Measurements from ENCODE around the gene RALGDS.

The RALGDS gene

DNA sequence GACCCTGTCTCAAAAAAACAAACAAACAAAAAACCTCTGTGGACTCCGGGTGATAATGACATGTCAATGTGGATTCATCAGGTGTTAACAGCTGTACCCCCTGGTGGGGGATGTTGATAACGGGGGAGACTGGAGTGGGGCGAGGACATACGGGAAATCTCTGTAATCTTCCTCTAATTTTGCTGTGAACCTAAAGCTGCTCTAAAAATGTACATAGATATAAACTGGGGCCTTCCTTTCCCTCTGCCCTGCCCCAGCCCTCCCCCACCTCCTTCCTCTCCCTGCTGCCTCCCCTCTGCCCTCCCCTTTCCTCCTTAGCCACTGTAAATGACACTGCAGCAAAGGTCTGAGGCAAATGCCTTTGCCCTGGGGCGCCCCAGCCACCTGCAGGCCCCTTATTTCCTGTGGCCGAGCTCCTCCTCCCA is 60.6 kb downstream of the RALGDS start:
- no peak for DNase-seq
- peaks cover 35% of the 10 kb centered on the region for H3K36me3 Mint-ChIP-seq (ENCODE audit: low read depth)
- H3K4me1 Mint-ChIP-seq (ENCODE audit: low read depth): peaks cover 43% of the 10 kb centered on the region
- no peak overlapping the region for H3K27ac Mint-ChIP-seq
- no peaks in the 10 kb centered on the region for H3K27me3 Mint-ChIP-seq
- H3K4me3 Mint-ChIP-seq: no peak overlapping the region
- H3K9me3 Mint-ChIP-seq: no peaks in the 10 kb centered on the region

DNA sequence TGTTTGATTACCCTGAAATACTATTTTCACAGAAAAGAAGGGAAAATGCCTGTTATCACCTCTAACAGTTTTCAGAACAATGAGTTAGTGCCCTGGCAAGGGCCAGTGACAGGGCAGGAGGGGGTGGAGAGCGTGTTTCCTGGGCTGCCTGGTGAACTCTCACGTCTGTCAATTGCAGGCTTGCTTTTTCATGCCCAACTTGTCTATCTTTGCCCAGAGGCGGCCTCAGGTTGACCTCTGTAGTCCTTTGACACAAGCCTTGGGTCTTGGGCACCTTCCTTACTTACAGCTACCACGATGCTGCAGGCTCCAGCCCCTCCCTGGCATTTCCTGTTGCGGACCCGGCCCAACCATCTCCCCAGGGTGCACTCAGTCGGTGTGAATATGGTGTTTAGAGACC is 61.4 kb downstream of the RALGDS start:
- DNase-seq: no peak
- Mint-ChIP-seq H3K27me3 (no peaks in the 10 kb centered on the region), H3K27ac (no peak overlapping the region), H3K36me3 (ENCODE audit: low read depth) (peaks cover 43% of the 10 kb centered on the region), H3K9me3 (no peaks in the 10 kb centered on the region), H3K4me3 (no peak overlapping the region), H3K4me1 (ENCODE audit: low read depth) (peaks cover 43% of the 10 kb centered on the region)

DNA sequence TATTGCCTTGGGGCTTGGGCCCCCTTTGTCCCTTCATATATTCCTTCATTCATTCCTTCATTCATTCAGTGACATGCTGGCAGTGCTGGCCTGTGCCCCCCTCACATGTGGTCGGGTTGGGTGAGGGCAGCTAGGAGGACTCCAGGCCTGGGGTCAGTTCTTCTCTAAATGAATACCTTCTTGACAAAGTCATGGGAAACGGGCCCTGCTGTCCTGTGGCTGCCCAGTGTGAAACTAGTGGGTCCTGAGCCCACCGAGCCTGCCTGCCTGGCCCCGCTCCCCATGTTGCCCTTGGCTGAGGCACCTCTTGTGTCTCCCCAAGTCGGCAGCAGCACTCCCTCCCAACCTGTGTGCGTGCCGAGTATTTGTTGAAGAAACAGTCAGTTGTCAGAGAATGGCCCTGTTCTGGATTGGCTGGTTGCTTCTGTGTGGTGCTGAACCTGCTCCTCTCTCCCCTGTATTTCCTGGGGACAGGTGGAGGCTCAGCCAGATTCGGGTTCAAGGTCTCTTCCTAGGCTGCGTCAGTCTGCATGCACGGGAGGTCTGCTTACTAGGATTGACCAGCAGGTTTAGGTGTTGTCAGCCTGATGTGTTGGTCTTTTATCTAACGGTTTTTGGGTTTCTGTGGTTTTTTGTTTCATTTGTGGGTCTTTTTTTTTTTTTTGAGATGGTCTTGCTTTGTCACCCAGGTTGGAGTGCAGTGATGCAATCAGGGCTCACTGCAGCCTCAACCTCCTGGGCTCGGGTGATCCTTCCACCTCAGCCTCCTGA is 62.3 kb downstream of the RALGDS start:
- H3K27ac Mint-ChIP-seq: peak overlapping the region; percentile 82
- H3K4me1 Mint-ChIP-seq (ENCODE audit: low read depth): peaks cover 43% of the 10 kb centered on the region
- H3K4me3 Mint-ChIP-seq: no peak overlapping the region
- no peak for DNase-seq
- H3K9me3 Mint-ChIP-seq: no peaks in the 10 kb centered on the region
- H3K27me3 Mint-ChIP-seq: no peaks in the 10 kb centered on the region
- peaks cover 52% of the 10 kb centered on the region for H3K36me3 Mint-ChIP-seq (ENCODE audit: low read depth)

DNA sequence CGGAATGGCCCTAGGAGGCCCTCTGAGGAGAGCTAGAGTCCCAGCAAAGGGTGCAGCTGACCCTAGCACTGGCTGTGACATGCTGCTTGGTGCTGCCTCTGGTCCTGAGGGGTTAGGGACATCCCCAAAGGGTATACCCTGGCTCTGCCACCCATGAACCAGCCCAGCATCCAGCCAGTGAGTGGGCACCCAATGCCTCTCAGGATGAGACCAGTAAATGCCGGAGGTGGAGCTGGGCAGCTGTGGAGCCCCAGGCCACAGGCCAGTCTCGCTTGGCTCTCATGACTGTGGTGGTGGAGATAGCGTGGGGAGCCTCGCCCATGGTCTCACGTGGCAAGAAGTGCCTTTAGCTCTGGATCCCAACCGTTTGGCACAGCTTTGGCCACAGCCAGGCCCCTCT is 63.0 kb downstream of the RALGDS start:
- Mint-ChIP-seq H3K9me3 (no peaks in the 10 kb centered on the region), H3K27me3 (no peaks in the 10 kb centered on the region), H3K4me1 (ENCODE audit: low read depth) (peaks cover 43% of the 10 kb centered on the region), H3K4me3 (no peak overlapping the region), H3K27ac (no peak overlapping the region), H3K36me3 (ENCODE audit: low read depth) (peaks cover 59% of the 10 kb centered on the region)
- DNase-seq: no peak

- Mint-ChIP-seq H3K9me3 (no peaks in the 10 kb centered on the region), H3K4me1 (ENCODE audit: low read depth) (peaks cover 42% of the 10 kb centered on the region)
Measured at GRCh38 chr9:133057553-133057952, 63.5 kb downstream of the RALGDS start.

GRCh38 chr9:133057006-133057405 is 64.0 kb downstream of the RALGDS start:
- no peak for DNase-seq
- Mint-ChIP-seq H3K4me1 (ENCODE audit: low read depth) (peaks cover 42% of the 10 kb centered on the region), H3K9me3 (no peaks in the 10 kb centered on the region), H3K27ac (no peak overlapping the region), H3K36me3 (ENCODE audit: low read depth) (peaks cover 66% of the 10 kb centered on the region), H3K4me3 (no peak overlapping the region), H3K27me3 (no peaks in the 10 kb centered on the region)

More at GRCh38 chr9:133057553-133057952, 63.5 kb downstream of the RALGDS start:
- no peak for DNase-seq
- H3K27me3 Mint-ChIP-seq: no peaks in the 10 kb centered on the region
- H3K4me3 Mint-ChIP-seq: no peak overlapping the region
- H3K27ac Mint-ChIP-seq: no peak overlapping the region
- peaks cover 61% of the 10 kb centered on the region for H3K36me3 Mint-ChIP-seq (ENCODE audit: low read depth)

DNA sequence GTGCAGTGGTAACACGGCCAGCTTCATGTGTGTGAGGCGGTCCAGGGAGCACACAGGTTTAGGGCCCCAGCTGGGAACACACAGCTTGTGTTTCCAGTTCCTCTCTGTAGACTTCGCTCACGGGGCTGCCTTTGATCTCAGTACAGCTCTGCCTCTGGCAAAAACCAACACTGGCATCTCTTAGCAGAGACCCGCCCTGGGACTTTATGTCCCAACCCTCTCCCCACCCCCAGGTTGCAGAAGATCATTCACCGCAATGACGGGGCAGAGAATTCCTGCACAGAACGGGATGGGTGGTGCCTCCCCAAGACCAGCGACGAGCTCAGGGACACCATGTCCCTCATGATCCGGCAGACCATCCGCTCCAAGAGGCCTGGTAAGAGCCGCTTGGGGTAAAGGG is 64.5 kb downstream of the RALGDS start:
- no peaks in the 10 kb centered on the region for H3K27me3 Mint-ChIP-seq
- H3K9me3 Mint-ChIP-seq: no peaks in the 10 kb centered on the region
- no peak for DNase-seq
- peak overlapping the region; percentile 52 for H3K27ac Mint-ChIP-seq
- H3K4me1 Mint-ChIP-seq (ENCODE audit: low read depth): peaks cover 42% of the 10 kb centered on the region
- no peak overlapping the region for H3K4me3 Mint-ChIP-seq
- H3K36me3 Mint-ChIP-seq (ENCODE audit: low read depth): peaks cover 70% of the 10 kb centered on the region

DNA sequence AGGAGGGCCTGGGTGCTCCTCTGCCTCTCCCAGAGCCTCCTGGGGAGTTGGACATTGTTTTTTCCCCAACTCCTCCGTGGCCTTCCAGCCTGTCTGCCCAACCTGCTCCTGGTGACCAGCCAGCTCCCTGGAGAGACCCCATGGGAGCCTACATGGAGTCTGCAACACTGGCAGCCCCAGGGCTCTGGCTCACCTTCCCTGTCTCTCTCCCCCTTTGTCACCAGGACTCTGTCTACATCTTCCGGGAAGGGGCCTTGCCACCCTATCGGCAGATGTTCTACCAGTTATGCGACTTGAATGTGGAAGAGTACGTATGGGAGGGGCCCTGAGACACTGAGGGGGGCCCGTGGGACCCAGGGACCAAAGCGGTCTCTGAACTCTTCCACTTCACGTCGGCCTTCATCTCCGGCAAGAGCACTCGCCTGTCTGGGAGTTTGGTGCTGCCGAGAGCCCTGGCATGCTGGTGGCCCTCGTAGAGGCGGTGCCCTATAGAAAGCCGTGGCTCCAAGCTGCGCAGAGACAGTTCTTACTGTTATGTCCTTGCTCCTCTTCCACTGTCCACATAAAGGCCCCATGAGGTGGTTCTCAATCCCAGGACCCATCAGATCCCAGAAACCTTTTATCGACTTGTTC is 65.1 kb downstream of the RALGDS start:
- H3K27me3 Mint-ChIP-seq: no peaks in the 10 kb centered on the region
- H3K27ac Mint-ChIP-seq: peak overlapping the region; percentile 52
- DNase-seq: no peak
- peaks cover 77% of the 10 kb centered on the region for H3K36me3 Mint-ChIP-seq (ENCODE audit: low read depth)
- H3K9me3 Mint-ChIP-seq: no peaks in the 10 kb centered on the region
- H3K4me3 Mint-ChIP-seq: no peak overlapping the region
- H3K4me1 Mint-ChIP-seq (ENCODE audit: low read depth): peaks cover 39% of the 10 kb centered on the region

DNA sequence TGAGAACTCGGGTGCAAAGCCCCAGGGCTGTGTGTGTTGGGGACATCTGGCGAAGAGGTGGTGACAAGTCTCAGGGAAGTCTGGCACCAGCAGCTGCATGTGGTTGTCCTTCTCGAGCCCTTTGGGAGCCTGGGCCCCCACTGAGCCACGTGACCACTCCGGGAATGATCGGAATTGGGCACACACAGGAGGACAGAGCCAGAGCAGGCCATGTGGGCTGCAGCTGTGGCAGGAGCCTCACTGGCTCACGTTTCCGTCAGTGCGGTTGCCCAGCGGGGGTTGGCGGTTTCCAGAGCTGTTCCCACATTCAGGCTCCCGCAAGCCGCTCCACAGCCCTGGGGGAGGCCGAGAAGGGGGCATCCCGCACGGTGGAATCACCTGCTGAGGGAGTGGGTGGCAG is 66.1 kb downstream of the RALGDS start:
- H3K27ac Mint-ChIP-seq: no peak overlapping the region
- no peak for DNase-seq
- H3K9me3 Mint-ChIP-seq: no peaks in the 10 kb centered on the region
- no peak overlapping the region for H3K4me3 Mint-ChIP-seq
- peaks cover 86% of the 10 kb centered on the region for H3K36me3 Mint-ChIP-seq (ENCODE audit: low read depth)
- H3K27me3 Mint-ChIP-seq: no peaks in the 10 kb centered on the region
- peaks cover 33% of the 10 kb centered on the region for H3K4me1 Mint-ChIP-seq (ENCODE audit: low read depth)

- no peaks in the 10 kb centered on the region for H3K27me3 Mint-ChIP-seq
- H3K4me1 Mint-ChIP-seq (ENCODE audit: low read depth): peaks cover 27% of the 10 kb centered on the region
- no peak overlapping the region for H3K4me3 Mint-ChIP-seq
- H3K9me3 Mint-ChIP-seq: no peaks in the 10 kb centered on the region
- H3K36me3 Mint-ChIP-seq (ENCODE audit: low read depth): peaks cover 92% of the 10 kb centered on the region
- DNase-seq: no peak
- no peak overlapping the region for H3K27ac Mint-ChIP-seq
Measured at GRCh38 chr9:133054194-133054890, 66.7 kb downstream of the RALGDS start.

GRCh38 chr9:133051966-133052539 is 69.0 kb downstream of the RALGDS start:
- Mint-ChIP-seq H3K9me3 (no peaks in the 10 kb centered on the region), H3K27ac (no peak overlapping the region), H3K36me3 (ENCODE audit: low read depth) (peaks cover 89% of the 10 kb centered on the region), H3K4me1 (ENCODE audit: low read depth) (peaks cover 8% of the 10 kb centered on the region), H3K4me3 (no peak overlapping the region), H3K27me3 (no peaks in the 10 kb centered on the region)
- no peak for DNase-seq

GRCh38 chr9:133051281-133051900 is 69.6 kb downstream of the RALGDS start:
- no peak overlapping the region for H3K4me3 Mint-ChIP-seq
- no peak for DNase-seq
- peaks cover 90% of the 10 kb centered on the region for H3K36me3 Mint-ChIP-seq (ENCODE audit: low read depth)
- H3K4me1 Mint-ChIP-seq (ENCODE audit: low read depth): peaks cover 4% of the 10 kb centered on the region
- H3K27me3 Mint-ChIP-seq: no peaks in the 10 kb centered on the region
- H3K27ac Mint-ChIP-seq: peak overlapping the region; percentile 33
- no peaks in the 10 kb centered on the region for H3K9me3 Mint-ChIP-seq

- no peak overlapping the region for H3K27ac Mint-ChIP-seq
- no peak overlapping the region for H3K4me3 Mint-ChIP-seq
- H3K4me1 Mint-ChIP-seq (ENCODE audit: low read depth): no peaks in the 10 kb centered on the region
- no peaks in the 10 kb centered on the region for H3K27me3 Mint-ChIP-seq
- no peaks in the 10 kb centered on the region for H3K9me3 Mint-ChIP-seq
- H3K36me3 Mint-ChIP-seq (ENCODE audit: low read depth): peaks cover 90% of the 10 kb centered on the region
- no peak for DNase-seq
Measured at GRCh38 chr9:133050781-133051180, 70.3 kb downstream of the RALGDS start.

- no peaks in the 10 kb centered on the region for H3K9me3 Mint-ChIP-seq
- no peak for DNase-seq
- no peaks in the 10 kb centered on the region for H3K4me1 Mint-ChIP-seq (ENCODE audit: low read depth)
- H3K4me3 Mint-ChIP-seq: no peak overlapping the region
- H3K27ac Mint-ChIP-seq: no peak overlapping the region
- H3K36me3 Mint-ChIP-seq (ENCODE audit: low read depth): peaks cover 90% of the 10 kb centered on the region
- H3K27me3 Mint-ChIP-seq: no peaks in the 10 kb centered on the region
Measured at GRCh38 chr9:133050142-133050541, 70.9 kb downstream of the RALGDS start.

All from activated T-cell treated with anti-CD3 and anti-CD28 coated beads, Interleukin-2, amount 50 U/mL, for 24 hours (primary cell).